Endothelial cell of hepatic sinusoid (primary cell): ENCODE results near the gene CCL22.
"Not testable (repeated sequence)": the region's sequence is repeated elsewhere in the genome, so short reads cannot be mapped to it uniquely, and the experiment has no call there.

Experiments used
- in situ Hi-C: cut with HindIII; loops from 2 replicates; pipeline ENCODE4 v1.10.0; 2017; ENCODE audit warnings: low sequenced_read_pairs

CCL22 gene

GRCh38 chr16:57374067-57374534, 15.5 kb downstream of the CCL22 start:
- in situ Hi-C loops: no loop called here

- in situ Hi-C loops: not testable (repeated sequence)
Observed at GRCh38 chr16:57374925-57375465, 16.4 kb downstream of the CCL22 start.

- in situ Hi-C loops: no loop called here
Observed at GRCh38 chr16:57376313-57376818, 17.8 kb downstream of the CCL22 start.

- in situ Hi-C loops: no loop called here
Observed at GRCh38 chr16:57377080-57377841, 18.7 kb downstream of the CCL22 start.

GRCh38 chr16:57379579-57379978, 21.0 kb downstream of the CCL22 start:
- in situ Hi-C loops: no loop called here

GRCh38 chr16:57380671-57381462, 22.3 kb downstream of the CCL22 start:
- in situ Hi-C loops: no loop called here

- in situ Hi-C loops: no loop called here
Observed at GRCh38 chr16:57381791-57382534, 23.4 kb downstream of the CCL22 start.

- in situ Hi-C loops: no loop called here
Observed at GRCh38 chr16:57382535-57383275, 24.1 kb downstream of the CCL22 start.

- in situ Hi-C loops: no loop called here
Observed at GRCh38 chr16:57383276-57384247, 25.0 kb downstream of the CCL22 start.

- in situ Hi-C loops: loop anchor here (5.0 kb wide), 1 partner anchor 68 kb away; no protein-coding TSS in a partner anchor
Observed at GRCh38 chr16:57384248-57385070, 25.9 kb downstream of the CCL22 start.

- in situ Hi-C loops: loop anchor here (5.0 kb wide), 1 partner anchor 67 kb away; no protein-coding TSS in a partner anchor
Observed at GRCh38 chr16:57385083-57385482, 26.5 kb downstream of the CCL22 start.

- in situ Hi-C loops: loop anchor here (5.0 kb wide), 1 partner anchor 66 kb away; no protein-coding TSS in a partner anchor
Observed at GRCh38 chr16:57386381-57386951, 27.9 kb downstream of the CCL22 start.

GRCh38 chr16:57387598-57388354, 29.2 kb downstream of the CCL22 start:
- in situ Hi-C loops: loop anchor here (5.0 kb wide), 1 partner anchor 65 kb away; no protein-coding TSS in a partner anchor

- in situ Hi-C loops: loop anchor here (5.0 kb wide), 1 partner anchor 64 kb away; no protein-coding TSS in a partner anchor
Observed at GRCh38 chr16:57388359-57389086, 29.9 kb downstream of the CCL22 start.

GRCh38 chr16:57389087-57389468, 30.5 kb downstream of the CCL22 start:
- in situ Hi-C loops: loop anchor here (5.0 kb wide), 1 partner anchor 63 kb away; no protein-coding TSS in a partner anchor
